HepG2 (cell line): ENCODE measurements around the gene UGCG. TPM values are rescaled to one million over a fixed set of nuclear protein-coding genes. Genes with fewer than 3 reads are reported as not detected.
A peak's percentile ranks its signal among the peaks of the same experiment; 100 is the strongest.

Experiments
- CENPX ChIP-seq: sonication (generic); formaldehyde crosslinking; IDR thresholded peaks from 2 replicates; pipeline ENCODE4 v1.9.0; 2021; ENCODE audit warnings: mild to moderate bottlenecking, missing genetic modification reagents, moderate library complexity
- CREBL2 ChIP-seq: sonication (generic); formaldehyde crosslinking; IDR thresholded peaks from 2 replicates; pipeline ENCODE4 v1.8.1; 2023; ENCODE audit warnings: missing genetic modification reagents, mild to moderate bottlenecking, borderline replicate concordance
- HMGA1 ChIP-seq: sonication (generic); formaldehyde crosslinking; conservative IDR thresholded peaks from 2 replicates; pipeline ENCODE4 v1.4.0; 2020; ENCODE audit warnings: missing genetic modification reagents
- HNF4A ChIP-seq: sonication (generic); formaldehyde crosslinking; IDR thresholded peaks from 2 replicates; pipeline ENCODE4 v1.4.0; 2020; ENCODE audit warnings: missing genetic modification reagents
- KLF13 ChIP-seq: sonication (generic); formaldehyde crosslinking; IDR thresholded peaks from 2 replicates; pipeline ENCODE4 v1.4.0; 2020; ENCODE audit warnings: mild to moderate bottlenecking, missing genetic modification reagents
- KLF16 ChIP-seq, 2 experiments: sonication (generic) in 1 of 2; formaldehyde crosslinking in 1 of 2; IDR thresholded peaks; 2 replicates each; pipeline versions ENCODE4 v1.6.1 to v1.8.0; 2016 to 2023; ENCODE audit warnings: missing genetic modification reagents in 2 of 2, missing compliant biosample characterization in 1 of 2
- NFKB2 ChIP-seq: sonication (generic); formaldehyde crosslinking; IDR thresholded peaks from 2 replicates; pipeline ENCODE4 v1.4.0; 2020; ENCODE audit warnings: missing genetic modification reagents, borderline replicate concordance
- RARG ChIP-seq: sonication (generic); formaldehyde crosslinking; IDR thresholded peaks from 2 replicates; pipeline ENCODE4 v1.4.0; 2020; ENCODE audit warnings: low read depth, mild to moderate bottlenecking, missing genetic modification reagents
- SATB2 ChIP-seq: sonication (generic); formaldehyde crosslinking; IDR thresholded peaks from 2 replicates; pipeline ENCODE4 v1.5.0; 2020; ENCODE audit warnings: missing genetic modification reagents
- SMAD9 ChIP-seq: sonication (generic); formaldehyde crosslinking; IDR thresholded peaks from 2 replicates; pipeline ENCODE4 v1.5.1; 2020; ENCODE audit warnings: mild to moderate bottlenecking, missing genetic modification reagents
- SOX6 ChIP-seq, 2 experiments: fragments of 450-650 bp in 1 of 2; sonication (generic) in 1 of 2; formaldehyde crosslinking in 1 of 2; IDR thresholded peaks; 2 replicates each; pipeline versions ENCODE4 v1.4.0 to v1.6.1; 2017 to 2020; ENCODE audit warnings: antibody characterized with exemption in 1 of 2, mild to moderate bottlenecking in 1 of 2, missing genetic modification reagents in 1 of 2
- SRF ChIP-seq: IDR thresholded peaks from 2 replicates; pipeline ENCODE4 v1.6.1; 2011; ENCODE audit warnings: mild to moderate bottlenecking, low read depth, low read length, moderate library complexity
- TERF1 ChIP-seq: sonication (generic); formaldehyde crosslinking; IDR thresholded peaks from 2 replicates; pipeline ENCODE4 v1.8.0; 2022; ENCODE audit warnings: mild to moderate bottlenecking, missing genetic modification reagents, moderate library complexity
- U2AF1 ChIP-seq: fragments of 200-400 bp; formaldehyde crosslinking; optimal IDR thresholded peaks from 2 replicates; pipeline ENCODE3; 2017; ENCODE audit warnings: mild to moderate bottlenecking, low read depth, low read length
- ZFP37 ChIP-seq: sonication (generic); formaldehyde crosslinking; IDR thresholded peaks from 2 replicates; pipeline ENCODE4 v1.4.0; 2020; ENCODE audit warnings: missing genetic modification reagents, borderline replicate concordance
- ZNF20 ChIP-seq: sonication (generic); formaldehyde crosslinking; IDR thresholded peaks from 2 replicates; pipeline ENCODE4 v1.4.0; 2020; ENCODE audit warnings: mild to moderate bottlenecking, moderate library complexity, missing genetic modification reagents
- ZNF556 ChIP-seq: sonication (generic); formaldehyde crosslinking; IDR thresholded peaks from 2 replicates; pipeline ENCODE4 v1.4.0; 2020; ENCODE audit warnings: mild to moderate bottlenecking, missing genetic modification reagents, borderline replicate concordance
- ZNF580 ChIP-seq: IDR thresholded peaks from 2 replicates; pipeline ENCODE4 v1.6.1; 2016; ENCODE audit warnings: low read depth, borderline replicate concordance
- ZNF746 ChIP-seq: sonication (generic); formaldehyde crosslinking; IDR thresholded peaks from 2 replicates; pipeline ENCODE4 v1.8.0; 2022; ENCODE audit warnings: mild to moderate bottlenecking, missing genetic modification reagents
- polyA plus RNA-seq, 8 experiments: library from polyadenylated mRNA; depleted of rRNA in 3 of 8; stranded (reverse) in 7 of 8; unstranded in 1 of 8; fragments of >200 nt; fragmentation: Illumina TruSeq in 4 of 8; extraction: Trizol in 4 of 8; gene quantifications; 2 replicates each; pipeline versions ENCODE4 v1.2.1 to v1.2.3, GENCODE V29; 2011 to 2016; ENCODE audit warnings: low read depth in 4 of 8, missing spikeins in 1 of 8, mixed read lengths in 1 of 8; ENCODE audit not compliant: insufficient read depth in 1 of 8
- total RNA-seq, 5 experiments: library from RNA; depleted of rRNA; stranded (reverse); fragments of >200 nt; fragmentation: Illumina TruSeq; extraction: Trizol; gene quantifications; 2 replicates each; pipeline ENCODE4 v1.2.3, GENCODE V29; 2016; ENCODE audit warnings: low read depth in 1 of 5
- TF ChIP-seq, protein P1 (sequence below): sonication (generic); formaldehyde crosslinking; IDR thresholded peaks from 2 replicates; pipeline ENCODE4 v1.4.0; 2020; ENCODE audit warnings: missing genetic modification reagents, borderline replicate concordance
- TF ChIP-seq, protein P2 (sequence below): IDR thresholded peaks from 2 replicates; pipeline ENCODE4 v1.6.1; 2016; ENCODE audit warnings: missing compliant biosample characterization, missing genetic modification reagents, borderline replicate concordance

UGCG gene
- total and polyA plus RNA-seq, 2 of the 13 experiments (the other 11 are each of a cell fraction or from before 2014, with no cell fraction given): 10.5 to 13.9 TPM

GRCh38 chr9:111895996-111896941 lies at the start of gene UGCG (continued):
- TF ChIP-seq, protein P1, sequence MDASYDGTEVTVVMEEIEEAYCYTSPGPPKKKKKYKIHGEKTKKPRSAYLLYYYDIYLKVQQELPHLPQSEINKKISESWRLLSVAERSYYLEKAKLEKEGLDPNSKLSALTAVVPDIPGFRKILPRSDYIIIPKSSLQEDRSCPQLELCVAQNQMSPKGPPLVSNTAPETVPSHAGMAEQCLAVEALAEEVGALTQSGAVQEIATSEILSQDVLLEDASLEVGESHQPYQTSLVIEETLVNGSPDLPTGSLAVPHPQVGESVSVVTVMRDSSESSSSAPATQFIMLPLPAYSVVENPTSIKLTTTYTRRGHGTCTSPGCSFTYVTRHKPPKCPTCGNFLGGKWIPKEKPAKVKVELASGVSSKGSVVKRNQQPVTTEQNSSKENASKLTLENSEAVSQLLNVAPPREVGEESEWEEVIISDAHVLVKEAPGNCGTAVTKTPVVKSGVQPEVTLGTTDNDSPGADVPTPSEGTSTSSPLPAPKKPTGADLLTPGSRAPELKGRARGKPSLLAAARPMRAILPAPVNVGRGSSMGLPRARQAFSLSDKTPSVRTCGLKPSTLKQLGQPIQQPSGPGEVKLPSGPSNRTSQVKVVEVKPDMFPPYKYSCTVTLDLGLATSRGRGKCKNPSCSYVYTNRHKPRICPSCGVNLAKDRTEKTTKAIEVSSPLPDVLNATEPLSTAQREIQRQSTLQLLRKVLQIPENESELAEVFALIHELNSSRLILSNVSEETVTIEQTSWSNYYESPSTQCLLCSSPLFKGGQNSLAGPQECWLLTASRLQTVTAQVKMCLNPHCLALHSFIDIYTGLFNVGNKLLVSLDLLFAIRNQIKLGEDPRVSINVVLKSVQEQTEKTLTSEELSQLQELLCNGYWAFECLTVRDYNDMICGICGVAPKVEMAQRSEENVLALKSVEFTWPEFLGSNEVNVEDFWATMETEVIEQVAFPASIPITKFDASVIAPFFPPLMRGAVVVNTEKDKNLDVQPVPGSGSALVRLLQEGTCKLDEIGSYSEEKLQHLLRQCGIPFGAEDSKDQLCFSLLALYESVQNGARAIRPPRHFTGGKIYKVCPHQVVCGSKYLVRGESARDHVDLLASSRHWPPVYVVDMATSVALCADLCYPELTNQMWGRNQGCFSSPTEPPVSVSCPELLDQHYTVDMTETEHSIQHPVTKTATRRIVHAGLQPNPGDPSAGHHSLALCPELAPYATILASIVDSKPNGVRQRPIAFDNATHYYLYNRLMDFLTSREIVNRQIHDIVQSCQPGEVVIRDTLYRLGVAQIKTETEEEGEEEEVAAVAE (CRISPR knock-in tag): peak; percentile 21; the same call in 1 of the 2 replicates
- TF ChIP-seq NFKB2 (CRISPR knock-in tag): 0 out of 2 replicates have a peak, but pooled peaks have one; percentile 74
- peak; percentile 26; the same call in 1 of the 2 replicates for TF ChIP-seq CREBL2 (CRISPR knock-in tag)
- TF ChIP-seq SOX6 (IDR thresholded peaks at IDR 0.05): no peak
- TF ChIP-seq SOX6 (CRISPR knock-in tag; IDR thresholded peaks at IDR 0.05): peak; percentile 21; the same call in 1 of the 2 replicates
- no peak for TF ChIP-seq SRF
- TF ChIP-seq TERF1 (CRISPR knock-in tag): no peak; the same call in 1 of the 2 replicates
- no peak for TF ChIP-seq RARG (CRISPR knock-in tag)
- no peak; the same call in 1 of the 2 replicates for TF ChIP-seq ZNF556 (CRISPR knock-in tag)
- TF ChIP-seq, protein P2, sequence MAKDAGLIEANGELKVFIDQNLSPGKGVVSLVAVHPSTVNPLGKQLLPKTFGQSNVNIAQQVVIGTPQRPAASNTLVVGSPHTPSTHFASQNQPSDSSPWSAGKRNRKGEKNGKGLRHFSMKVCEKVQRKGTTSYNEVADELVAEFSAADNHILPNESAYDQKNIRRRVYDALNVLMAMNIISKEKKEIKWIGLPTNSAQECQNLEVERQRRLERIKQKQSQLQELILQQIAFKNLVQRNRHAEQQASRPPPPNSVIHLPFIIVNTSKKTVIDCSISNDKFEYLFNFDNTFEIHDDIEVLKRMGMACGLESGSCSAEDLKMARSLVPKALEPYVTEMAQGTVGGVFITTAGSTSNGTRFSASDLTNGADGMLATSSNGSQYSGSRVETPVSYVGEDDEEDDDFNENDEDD (CRISPR knock-in tag): peak; percentile 15; the same call in 1 of the 2 replicates
- TF ChIP-seq KLF16 (CRISPR knock-in tag; IDR thresholded peaks at IDR 0.05): peak in 1 of 2 experiments; percentile 12; a peak in 1 of 4 replicates
- TF ChIP-seq HMGA1 (CRISPR knock-in tag): no peak
- TF ChIP-seq ZNF20 (CRISPR knock-in tag): no peak
- TF ChIP-seq KLF13 (CRISPR knock-in tag): no peak
- TF ChIP-seq ZFP37 (CRISPR knock-in tag): no peak
- no peak for TF ChIP-seq CENPX (CRISPR knock-in tag)
- peak; percentile 10; the same call in 1 of the 2 replicates for TF ChIP-seq HNF4A (CRISPR knock-in tag)
- no peak for TF ChIP-seq SMAD9 (CRISPR knock-in tag)
- no peak for TF ChIP-seq U2AF1
- TF ChIP-seq SATB2 (CRISPR knock-in tag): peak; percentile 26; the same call in 1 of the 2 replicates
- TF ChIP-seq ZNF746 (CRISPR knock-in tag): 0 out of 2 replicates have a peak, but pooled peaks have one; percentile 31
- peak; percentile 33; the same call in 1 of the 2 replicates for TF ChIP-seq ZNF580
